Measurements from ENCODE around the gene NEURL3.

NEURL3 gene

GRCh38 chr2:96522304-96523203, 17.4 kb upstream of the NEURL3 start:
- DNase-seq (ENCODE audit: extremely low read depth, insufficient read length), result no peak
- H3K36me3 ChIP-seq (ENCODE audit: control insufficient read depth, insufficient read depth, low read length), result no peaks in the 10 kb centered on the region
- TF ChIP-seq CTCF (IDR thresholded peaks at IDR 0.05; ENCODE audit: insufficient read depth, low read length, poor library complexity, severe bottlenecking), result no peak
- H3K27me3 ChIP-seq (replicated peaks; ENCODE audit: control insufficient read depth, insufficient read depth, low read length), result no peaks in the 10 kb centered on the region
- no peak overlapping the region for H3K4me3 ChIP-seq (replicated peaks; ENCODE audit: low read depth, low read length)

- Histone ChIP-seq H3K36me3 (ENCODE audit: control insufficient read depth, insufficient read depth, low read length) (no peaks in the 10 kb centered on the region), H3K27me3 (replicated peaks; ENCODE audit: control insufficient read depth, insufficient read depth, low read length) (no peaks in the 10 kb centered on the region), H3K4me3 (replicated peaks; ENCODE audit: low read depth, low read length) (no peak overlapping the region)
- DNase-seq (ENCODE audit: extremely low read depth, insufficient read length), result no peak
- no peak for TF ChIP-seq CTCF (IDR thresholded peaks at IDR 0.05; ENCODE audit: insufficient read depth, low read length, poor library complexity, severe bottlenecking)
Observed at GRCh38 chr2:96521219-96521618, 16.1 kb upstream of the NEURL3 start.

- Histone ChIP-seq H3K4me3 (replicated peaks; ENCODE audit: low read depth, low read length) (no peak overlapping the region), H3K36me3 (ENCODE audit: control insufficient read depth, insufficient read depth, low read length) (no peaks in the 10 kb centered on the region), H3K27me3 (replicated peaks; ENCODE audit: control insufficient read depth, insufficient read depth, low read length) (no peaks in the 10 kb centered on the region)
- TF ChIP-seq CTCF (IDR thresholded peaks at IDR 0.05; ENCODE audit: insufficient read depth, low read length, poor library complexity, severe bottlenecking), result no peak
- no peak for DNase-seq (ENCODE audit: extremely low read depth, insufficient read length)
Observed at GRCh38 chr2:96520697-96521096, 15.5 kb upstream of the NEURL3 start.

GRCh38 chr2:96520231-96520630, 15.1 kb upstream of the NEURL3 start:
- DNase-seq (ENCODE audit: extremely low read depth, insufficient read length), result no peak
- H3K27me3 ChIP-seq (replicated peaks; ENCODE audit: control insufficient read depth, insufficient read depth, low read length), result no peaks in the 10 kb centered on the region

GRCh38 chr2:96517079-96517478, 11.9 kb upstream of the NEURL3 start:
- no peak for TF ChIP-seq CTCF (IDR thresholded peaks at IDR 0.05; ENCODE audit: insufficient read depth, low read length, poor library complexity, severe bottlenecking)
- H3K36me3 ChIP-seq (ENCODE audit: control insufficient read depth, insufficient read depth, low read length), result no peaks in the 10 kb centered on the region
- no peak overlapping the region for H3K4me3 ChIP-seq (replicated peaks; ENCODE audit: low read depth, low read length)
- DNase-seq (ENCODE audit: extremely low read depth, insufficient read length), result no peak
- no peaks in the 10 kb centered on the region for H3K27me3 ChIP-seq (replicated peaks; ENCODE audit: control insufficient read depth, insufficient read depth, low read length)

More at GRCh38 chr2:96520231-96520630, 15.1 kb upstream of the NEURL3 start:
- Histone ChIP-seq H3K4me3 (replicated peaks; ENCODE audit: low read depth, low read length) (no peak overlapping the region), H3K36me3 (ENCODE audit: control insufficient read depth, insufficient read depth, low read length) (no peaks in the 10 kb centered on the region)
- no peak for TF ChIP-seq CTCF (IDR thresholded peaks at IDR 0.05; ENCODE audit: insufficient read depth, low read length, poor library complexity, severe bottlenecking)

All from GM06990 (cell line).